NB4 (cell line): ENCODE measurements around the gene WDR48.

ENCODE experiments used
- CTCF ChIP-seq: IDR thresholded peaks from one replicate; pipeline ENCODE4 v1.5.1; 2012; ENCODE audit warnings: low read depth, low read length
- MAX ChIP-seq: IDR thresholded peaks from 2 replicates; pipeline ENCODE4 v1.6.1; 2011; ENCODE audit warnings: low read depth, low read length
- POLR2A ChIP-seq: IDR thresholded peaks from 2 replicates; pipeline ENCODE4 v1.6.1; 2011; ENCODE audit warnings: mild to moderate bottlenecking; ENCODE audit not compliant: insufficient read length; ENCODE audit errors: extremely low read depth

- TF ChIP-seq CTCF (no peak), MAX (no peak), POLR2A (no peak)
Observed at GRCh38 chr3:39095778-39096177, 44.0 kb downstream of the WDR48 start.
